Ovary (tissue), 9 donors: Measurements from ENCODE around the gene MX1. TPM values are rescaled to one million over a fixed set of nuclear protein-coding genes. Genes with fewer than 3 reads are reported as not detected.

Experiments
- DNase-seq, 5 donors: peaks; one replicate each; pipeline ENCODE4 v3.0.0-alpha.2; 2019 to 2020
- H3K27ac ChIP-seq, 2 donors: fragments of 200-600 bp; one replicate each; pipeline versions ENCODE4 v1.5.1 to v1.8.0; 2019 to 2022
- H3K27me3 ChIP-seq: fragments of 200-600 bp; one replicate; pipeline ENCODE4 v1.8.0; 2022
- H3K36me3 ChIP-seq: fragments of 200-600 bp; sonication (generic); one replicate; pipeline ENCODE4 v1.5.1; 2019
- H3K4me1 ChIP-seq: one replicate; pipeline ENCODE4 v1.8.1; 2013; ENCODE audit warnings: mild to moderate bottlenecking, moderate library complexity; ENCODE audit not compliant: insufficient read depth
- H3K4me3 ChIP-seq: fragments of 200-600 bp; sonication (generic); one replicate; pipeline ENCODE4 v1.5.1; 2017
- H3K9me3 ChIP-seq, 2 donors: fragments of 200-600 bp in 1 of 2; sonication (generic) in 1 of 2; one replicate each; pipeline versions ENCODE4 v1.5.1 to v1.8.1; 2013 to 2019; ENCODE audit warnings: mild to moderate bottlenecking in 1 of 2, moderate library complexity in 1 of 2
- EP300 ChIP-seq: sonication (generic); formaldehyde crosslinking; IDR thresholded peaks from one replicate; pipeline ENCODE4 v1.6.1; 2017; ENCODE audit warnings: antibody characterized with exemption
- POLR2A ChIP-seq: fragments of 450-650 bp; IDR thresholded peaks from one replicate; pipeline ENCODE4 v1.6.1; 2017; ENCODE audit warnings: antibody characterized with exemption, mild to moderate bottlenecking, moderate library complexity
- WGBS, 3 donors: extraction: QIAGEN DNeasy Blood & Tissue Kit in 1 of 3; methylation state at CpG; one replicate each; pipeline versions ENCODE4 v1.1.5 to v1.1.7; 2013 to 2017; 5-methylcytosine and 5-hydroxymethylcytosine counted together
- intact Hi-C, 4 donors: fragments of 100-400 bp; cut with DNase I; formaldehyde crosslinking; loops; one replicate each; pipeline versions ENCODE4 v1.11.0 to v1.15.1; 2022 to 2023
- polyA plus RNA-seq, 2 donors: library from polyadenylated mRNA; stranded (reverse); fragments of 200-250 nt in 1 of 2; fragments of 350-450 nt in 1 of 2; fragmentation: Illumina TruSeq in 1 of 2; extraction: RNeasy Lipid Tissue Mini Kit (QIAGEN cat#74804) in 1 of 2; gene quantifications; one replicate each; pipeline ENCODE4 v1.2.3, GENCODE V29; 2013 to 2014
- total RNA-seq, 7 donors: library from RNA; depleted of rRNA in 2 of 7; stranded (reverse); fragments of >200 nt in 2 of 7; fragmentation: NEBNext Ultra II Directional in 3 of 7; extraction: Animal tissue kit (Norgen Biotek cat#: 25700) in 3 of 7; gene quantifications; one replicate each; pipeline versions ENCODE4 v1.1.0 to v1.2.4, GENCODE V29; 2016 to 2023
- TF ChIP-seq, protein P1 (sequence below), 3 donors: fragments of 450-650 bp in 2 of 3; fragments of 200-600 bp in 1 of 3; IDR thresholded peaks; one replicate each; pipeline versions ENCODE4 v1.5.1 to v1.8.0; 2016 to 2022; ENCODE audit warnings: antibody characterized with exemption in 3 of 3, mild to moderate bottlenecking in 1 of 3
- donor health status: DM: no; HTN: no; CAD: no; lungs with moderate emphysema.
- donor health status: DM: no; HTN: no; CAD: no.
- donor health status: Bipolar disorder and iron deficiency.
- donor health status: DM: yes; HTN: yes; CAD: no.
- donor health status: DM: no; HTN: no; CAD: no.
- donor health status: DM: yes; HTN: yes; CAD: no.

MX1 gene
- total and polyA plus RNA-seq, 9 donors, result 25.2 to 118 (median 43.5) TPM

DNA sequence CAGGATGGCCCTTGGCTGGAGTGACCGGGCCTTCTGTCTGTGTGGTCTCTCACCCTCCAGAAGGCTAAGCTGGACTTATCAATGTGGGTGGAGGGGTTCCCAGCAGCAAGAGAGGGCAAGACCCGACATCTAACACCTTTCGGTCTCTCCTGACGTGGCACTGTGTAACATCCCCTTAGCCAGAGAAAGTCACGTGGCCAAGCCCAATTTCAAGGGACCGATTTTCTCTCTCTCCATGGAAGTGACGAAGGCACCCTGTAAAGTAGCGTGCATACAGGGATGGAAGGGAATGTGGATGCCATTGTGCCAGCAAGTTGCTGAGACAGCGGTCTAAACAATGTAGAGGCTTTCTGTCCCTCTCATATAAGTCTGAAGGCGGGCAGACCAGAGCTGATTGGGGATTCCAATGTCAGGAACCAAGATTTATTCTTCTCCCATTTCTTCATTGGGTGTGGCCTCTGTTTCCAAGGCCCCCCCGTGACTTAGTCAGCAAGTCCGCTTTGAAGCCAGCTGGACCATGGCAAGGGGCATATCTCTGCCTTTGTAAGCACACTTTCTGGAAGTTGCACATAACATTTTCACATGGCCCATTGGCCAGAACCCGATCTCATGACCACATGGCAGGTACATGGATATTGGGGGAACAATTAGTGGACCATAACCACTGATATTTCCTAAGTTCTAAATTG is 12.5 kb downstream of the MX1 start:
- 84 to 94% (median 93%) methylated on average over 13 of the region's 13 CpGs for WGBS, 3 donors
- TF ChIP-seq POLR2A (no peak), EP300 (no peak)
- TF ChIP-seq, protein P1, sequence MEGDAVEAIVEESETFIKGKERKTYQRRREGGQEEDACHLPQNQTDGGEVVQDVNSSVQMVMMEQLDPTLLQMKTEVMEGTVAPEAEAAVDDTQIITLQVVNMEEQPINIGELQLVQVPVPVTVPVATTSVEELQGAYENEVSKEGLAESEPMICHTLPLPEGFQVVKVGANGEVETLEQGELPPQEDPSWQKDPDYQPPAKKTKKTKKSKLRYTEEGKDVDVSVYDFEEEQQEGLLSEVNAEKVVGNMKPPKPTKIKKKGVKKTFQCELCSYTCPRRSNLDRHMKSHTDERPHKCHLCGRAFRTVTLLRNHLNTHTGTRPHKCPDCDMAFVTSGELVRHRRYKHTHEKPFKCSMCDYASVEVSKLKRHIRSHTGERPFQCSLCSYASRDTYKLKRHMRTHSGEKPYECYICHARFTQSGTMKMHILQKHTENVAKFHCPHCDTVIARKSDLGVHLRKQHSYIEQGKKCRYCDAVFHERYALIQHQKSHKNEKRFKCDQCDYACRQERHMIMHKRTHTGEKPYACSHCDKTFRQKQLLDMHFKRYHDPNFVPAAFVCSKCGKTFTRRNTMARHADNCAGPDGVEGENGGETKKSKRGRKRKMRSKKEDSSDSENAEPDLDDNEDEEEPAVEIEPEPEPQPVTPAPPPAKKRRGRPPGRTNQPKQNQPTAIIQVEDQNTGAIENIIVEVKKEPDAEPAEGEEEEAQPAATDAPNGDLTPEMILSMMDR (IDR thresholded peaks at IDR 0.05), result no peak
- Histone ChIP-seq H3K4me3 (no peak overlapping the region), H3K9me3 (no peaks in the 10 kb centered on the region), H3K27ac (no peak overlapping the region), H3K27me3 (no peaks in the 10 kb centered on the region), H3K36me3 (no peaks in the 10 kb centered on the region), H3K4me1 (no peaks in the 10 kb centered on the region)
- intact Hi-C loops, result no loop called here
- no peak for DNase-seq

DNA sequence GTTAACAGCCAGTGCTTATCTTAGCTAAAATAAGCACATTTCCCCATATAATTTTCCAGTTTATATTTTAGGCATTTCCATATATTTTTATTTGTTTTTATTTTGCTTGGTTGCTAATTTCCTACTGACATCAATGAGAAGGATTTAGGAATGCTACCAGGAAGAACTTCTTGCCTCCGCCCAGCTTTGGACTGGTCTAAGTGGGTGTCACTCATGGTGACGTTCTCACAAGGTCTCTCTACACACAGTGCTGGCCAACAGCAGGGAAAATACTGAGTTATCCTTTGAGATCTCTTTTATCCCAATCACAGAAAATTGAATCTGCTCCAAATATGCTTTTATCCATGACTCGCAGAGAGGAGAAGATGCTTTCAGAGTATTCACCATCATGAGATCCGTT is 13.2 kb downstream of the MX1 start:
- Histone ChIP-seq H3K4me1 (no peaks in the 10 kb centered on the region), H3K27me3 (no peaks in the 10 kb centered on the region), H3K27ac (no peak overlapping the region), H3K4me3 (no peak overlapping the region), H3K9me3 (no peaks in the 10 kb centered on the region), H3K36me3 (no peaks in the 10 kb centered on the region)
- WGBS, 3 donors, result 68 to 95% (median 75%) methylated on average over 4 of the region's 4 CpGs
- TF ChIP-seq POLR2A, result no peak
- TF ChIP-seq EP300, result no peak
- TF ChIP-seq, protein P1 (IDR thresholded peaks at IDR 0.05), result no peak
- intact Hi-C loops, result no loop called here
- DNase-seq, result no peak

DNA sequence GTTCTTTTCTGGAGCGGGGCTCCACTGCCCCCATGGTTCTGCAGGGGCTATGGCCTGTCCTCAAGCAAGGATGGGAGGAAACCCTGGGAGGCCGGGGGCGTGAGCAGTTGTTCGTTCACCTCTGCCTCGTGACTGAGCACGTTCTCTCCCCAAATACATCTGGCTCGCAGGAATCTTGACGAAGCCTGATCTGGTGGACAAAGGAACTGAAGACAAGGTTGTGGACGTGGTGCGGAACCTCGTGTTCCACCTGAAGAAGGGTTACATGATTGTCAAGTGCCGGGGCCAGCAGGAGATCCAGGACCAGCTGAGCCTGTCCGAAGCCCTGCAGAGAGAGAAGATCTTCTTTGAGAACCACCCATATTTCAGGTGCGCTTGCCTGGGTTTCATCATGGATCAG is 15.5 kb downstream of the MX1 start:
- H3K36me3 ChIP-seq, result no peaks in the 10 kb centered on the region
- TF ChIP-seq EP300 (no peak), POLR2A (no peak)
- TF ChIP-seq, protein P1 (IDR thresholded peaks at IDR 0.05), result no peak
- no peaks in the 10 kb centered on the region for H3K4me1 ChIP-seq
- no peaks in the 10 kb centered on the region for H3K27me3 ChIP-seq
- H3K4me3 ChIP-seq, result no peak overlapping the region
- H3K27ac ChIP-seq, result no peak overlapping the region
- intact Hi-C loops, result no loop called here
- no peaks in the 10 kb centered on the region for H3K9me3 ChIP-seq
- WGBS, 3 donors, result 89 to 94% (median 90%) methylated on average over 14 of the region's 14 CpGs
- DNase-seq, result no peak

DNA sequence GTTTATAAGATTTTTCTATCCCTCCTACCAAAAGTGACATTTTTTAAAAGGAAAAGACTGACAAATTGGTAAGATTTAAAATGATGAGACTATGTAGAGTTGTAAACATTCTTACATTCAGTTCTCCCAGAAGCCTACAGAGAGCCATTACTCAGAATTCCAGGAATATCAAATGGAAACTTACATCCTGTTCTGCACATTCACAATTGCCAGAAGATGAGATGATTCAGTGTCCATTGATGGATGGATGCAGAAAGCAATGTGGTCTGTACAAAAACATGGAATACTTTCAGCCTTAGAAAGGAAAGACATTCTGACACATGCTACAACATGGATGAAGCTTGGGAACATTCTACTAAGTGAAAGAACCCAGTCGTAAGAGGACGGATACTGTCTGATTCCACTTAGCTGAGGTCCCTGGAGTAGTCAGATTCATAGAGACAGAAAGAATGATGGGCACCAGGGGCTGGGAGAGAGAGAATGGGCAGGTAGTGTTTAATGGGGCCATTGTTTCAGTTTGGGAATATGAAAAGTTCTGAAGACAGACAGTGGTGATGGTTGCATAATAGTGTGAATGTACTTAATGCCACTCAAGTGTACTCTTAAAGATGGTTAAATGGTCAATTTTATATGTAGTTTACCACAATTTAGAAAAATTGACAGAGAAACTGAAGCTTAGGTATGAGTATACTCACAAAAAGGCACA is 16.6 kb downstream of the MX1 start:
- intact Hi-C loops, result no loop called here
- TF ChIP-seq POLR2A (no peak), EP300 (no peak)
- TF ChIP-seq, protein P1 (IDR thresholded peaks at IDR 0.05), result no peak
- WGBS, 3 donors, result 91 to 95% (median 95%) methylated on average over 2 of the region's 2 CpGs
- no peaks in the 10 kb centered on the region for H3K4me1 ChIP-seq
- no peaks in the 10 kb centered on the region for H3K27me3 ChIP-seq
- no peaks in the 10 kb centered on the region for H3K9me3 ChIP-seq
- H3K27ac ChIP-seq, result no peak overlapping the region
- DNase-seq, result no peak
- H3K36me3 ChIP-seq, result no peaks in the 10 kb centered on the region
- no peak overlapping the region for H3K4me3 ChIP-seq
